ENCODE data around the gene MT1F. TPM values are rescaled to one million over a fixed set of nuclear protein-coding genes. Genes with fewer than 3 reads are reported as not detected.

Gene MT1F
- total RNA-seq, 2 experiments from 2014 or later: 19.6 to 24.3 TPM

- Mint-ChIP-seq H3K9me3 (no peaks in the 10 kb centered on the region), H3K4me3 (no peak overlapping the region), H3K27ac (no peak overlapping the region), H3K36me3 (ENCODE audit: low read depth) (peaks cover 4% of the 10 kb centered on the region), H3K27me3 (peaks cover 78% of the 10 kb centered on the region), H3K4me1 (peaks cover 47% of the 10 kb centered on the region)
- CTCF ChIA-PET: interaction anchor here (1.1 to 1.4 kb wide), 2 partner anchors 9 to 62 kb away, joined by 3 read pairs; no protein-coding TSS in a partner anchor
- POLR2A ChIA-PET: no interaction called here
- no peak for DNase-seq
These were observed 18.7 kb upstream of the MT1F start for GRCh38 chr16:56639045-56639444.

- Mint-ChIP-seq H3K9me3 (no peaks in the 10 kb centered on the region), H3K27me3 (peaks cover 71% of the 10 kb centered on the region), H3K27ac (no peak overlapping the region), H3K36me3 (ENCODE audit: low read depth) (peaks cover 1% of the 10 kb centered on the region), H3K4me3 (no peak overlapping the region), H3K4me1 (peaks cover 49% of the 10 kb centered on the region)
- POLR2A ChIA-PET: no interaction called here
- DNase-seq: no peak
- CTCF ChIA-PET: interaction anchor here (1.0 to 1.4 kb wide), 4 partner anchors 10 to 63 kb away, joined by 3 read pairs; no protein-coding TSS in a partner anchor
These were observed 17.7 kb upstream of the MT1F start for GRCh38 chr16:56640076-56640475.

GRCh38 chr16:56641166-56641565 lies 16.6 kb upstream of the MT1F start:
- CTCF ChIA-PET: interaction anchor here (1.2 kb wide), 1 partner anchor 15 kb away, joined by 4 read pairs; no protein-coding TSS in a partner anchor
- POLR2A ChIA-PET: interaction anchor here (0.8 kb wide), 1 partner anchor 14 kb away, joined by 4 read pairs; no protein-coding TSS in a partner anchor
- H3K4me1 Mint-ChIP-seq: peaks cover 43% of the 10 kb centered on the region

GRCh38 chr16:56643080-56643778 lies 14.5 kb upstream of the MT1F start:
- DNase-seq: peak; percentile 81
- Mint-ChIP-seq H3K9me3 (no peaks in the 10 kb centered on the region), H3K27me3 (peaks cover 66% of the 10 kb centered on the region), H3K4me1 (peaks cover 30% of the 10 kb centered on the region), H3K36me3 (ENCODE audit: low read depth) (no peaks in the 10 kb centered on the region), H3K4me3 (peak overlapping the region; percentile 63), H3K27ac (no peak overlapping the region)
- ChIA-PET CTCF (interaction anchor here (0.6 to 2.6 kb wide), 17 partner anchors 9 to 126 kb away, joined by 3 to 12 read pairs (median 4); partner anchors contain the start of genes MT1E and MT2A), POLR2A (no interaction called here)

More at GRCh38 chr16:56641166-56641565, 16.6 kb upstream of the MT1F start:
- peaks cover 70% of the 10 kb centered on the region for H3K27me3 Mint-ChIP-seq
- DNase-seq: no peak
- H3K36me3 Mint-ChIP-seq (ENCODE audit: low read depth): no peaks in the 10 kb centered on the region
- H3K9me3 Mint-ChIP-seq: no peaks in the 10 kb centered on the region
- no peak overlapping the region for H3K27ac Mint-ChIP-seq
- H3K4me3 Mint-ChIP-seq: no peak overlapping the region

GRCh38 chr16:56643833-56644232 lies 13.9 kb upstream of the MT1F start:
- no peaks in the 10 kb centered on the region for H3K36me3 Mint-ChIP-seq (ENCODE audit: low read depth)
- ChIA-PET POLR2A (no interaction called here), CTCF (interaction anchor here (0.5 to 2.6 kb wide), 15 partner anchors 9 to 125 kb away, joined by 3 to 12 read pairs (median 4); partner anchors contain the start of genes MT1E and MT2A)
- H3K27ac Mint-ChIP-seq: no peak overlapping the region
- peaks cover 27% of the 10 kb centered on the region for H3K4me1 Mint-ChIP-seq
- H3K4me3 Mint-ChIP-seq: peak overlapping the region; percentile 63
- H3K27me3 Mint-ChIP-seq: peaks cover 68% of the 10 kb centered on the region
- no peak for DNase-seq
- H3K9me3 Mint-ChIP-seq: no peaks in the 10 kb centered on the region

- H3K36me3 Mint-ChIP-seq (ENCODE audit: low read depth): no peaks in the 10 kb centered on the region
- no peak for DNase-seq
- POLR2A ChIA-PET: no interaction called here
- peaks cover 27% of the 10 kb centered on the region for H3K4me1 Mint-ChIP-seq
- no peaks in the 10 kb centered on the region for H3K9me3 Mint-ChIP-seq
- H3K27ac Mint-ChIP-seq: no peak overlapping the region
- no peak overlapping the region for H3K4me3 Mint-ChIP-seq
- CTCF ChIA-PET: interaction anchor here (1.6 kb wide), 1 partner anchor 38 kb away, joined by 4 read pairs; no protein-coding TSS in a partner anchor
- peaks cover 63% of the 10 kb centered on the region for H3K27me3 Mint-ChIP-seq
These were observed 12.4 kb upstream of the MT1F start for GRCh38 chr16:56645311-56645710.

GRCh38 chr16:56645838-56646237 lies 11.9 kb upstream of the MT1F start:
- H3K36me3 Mint-ChIP-seq (ENCODE audit: low read depth): no peaks in the 10 kb centered on the region
- H3K9me3 Mint-ChIP-seq: no peaks in the 10 kb centered on the region
- peaks cover 27% of the 10 kb centered on the region for H3K4me1 Mint-ChIP-seq
- ChIA-PET POLR2A (no interaction called here), CTCF (interaction anchor here (1.1 kb wide), 1 partner anchor 14 kb away, joined by 3 read pairs; no protein-coding TSS in a partner anchor)
- no peak overlapping the region for H3K27ac Mint-ChIP-seq
- H3K4me3 Mint-ChIP-seq: no peak overlapping the region
- DNase-seq: no peak
- H3K27me3 Mint-ChIP-seq: peaks cover 61% of the 10 kb centered on the region

GRCh38 chr16:56647641-56648431 lies 9.9 kb upstream of the MT1F start:
- no peak for DNase-seq
- Mint-ChIP-seq H3K9me3 (no peaks in the 10 kb centered on the region), H3K4me1 (peaks cover 20% of the 10 kb centered on the region), H3K4me3 (no peak overlapping the region), H3K27ac (no peak overlapping the region), H3K27me3 (peaks cover 56% of the 10 kb centered on the region), H3K36me3 (ENCODE audit: low read depth) (no peaks in the 10 kb centered on the region)
- ChIA-PET POLR2A (no interaction called here), CTCF (interaction anchor here (0.6 to 1.8 kb wide), 2 partner anchors 11 to 29 kb away, joined by 3 to 5 read pairs; no protein-coding TSS in a partner anchor)

GRCh38 chr16:56649271-56649670 lies 8.5 kb upstream of the MT1F start:
- Mint-ChIP-seq H3K36me3 (ENCODE audit: low read depth) (no peaks in the 10 kb centered on the region), H3K27ac (no peak overlapping the region), H3K4me1 (peaks cover 6% of the 10 kb centered on the region), H3K4me3 (no peak overlapping the region), H3K27me3 (peaks cover 58% of the 10 kb centered on the region), H3K9me3 (no peaks in the 10 kb centered on the region)
- CTCF ChIA-PET: interaction anchor here (0.6 to 1.8 kb wide), 3 partner anchors 13 to 125 kb away, joined by 3 to 5 read pairs (median 4); no protein-coding TSS in a partner anchor
- POLR2A ChIA-PET: no interaction called here
- no peak for DNase-seq

GRCh38 chr16:56649820-56650219 lies 7.9 kb upstream of the MT1F start:
- Mint-ChIP-seq H3K27me3 (peaks cover 57% of the 10 kb centered on the region), H3K4me3 (no peak overlapping the region)
- CTCF ChIA-PET: interaction anchor here (1.1 kb wide), 1 partner anchor 19 kb away, joined by 3 read pairs; no protein-coding TSS in a partner anchor

GRCh38 chr16:56651586-56651985 lies 6.2 kb upstream of the MT1F start, which contains the start of gene MT1B:
TSS of gene MT1B (plus strand) at chr16:56651886. CDS start at chr16:56651954, 68 bp downstream.
- H3K4me1 Mint-ChIP-seq: no peaks in the 10 kb centered on the region

More at GRCh38 chr16:56649820-56650219, 7.9 kb upstream of the MT1F start:
- H3K9me3 Mint-ChIP-seq: no peaks in the 10 kb centered on the region
- no peaks in the 10 kb centered on the region for H3K36me3 Mint-ChIP-seq (ENCODE audit: low read depth)
- H3K27ac Mint-ChIP-seq: no peak overlapping the region
- H3K4me1 Mint-ChIP-seq: peaks cover 2% of the 10 kb centered on the region
- POLR2A ChIA-PET: no interaction called here
- no peak for DNase-seq

GRCh38 chr16:56652600-56652999 lies 5.2 kb upstream of the MT1F start:
- Mint-ChIP-seq H3K27ac (no peak overlapping the region), H3K36me3 (ENCODE audit: low read depth) (no peaks in the 10 kb centered on the region), H3K4me1 (peaks cover 6% of the 10 kb centered on the region), H3K4me3 (no peak overlapping the region), H3K27me3 (peaks cover 39% of the 10 kb centered on the region), H3K9me3 (no peaks in the 10 kb centered on the region)
- ChIA-PET POLR2A (no interaction called here), CTCF (interaction anchor here (0.9 kb wide), 1 partner anchor 22 kb away, joined by 3 read pairs; no protein-coding TSS in a partner anchor)
- no peak for DNase-seq

More at GRCh38 chr16:56651586-56651985, 6.2 kb upstream of the MT1F start, which contains the start of gene MT1B:
- DNase-seq: no peak
- Mint-ChIP-seq H3K36me3 (ENCODE audit: low read depth) (no peaks in the 10 kb centered on the region), H3K9me3 (no peaks in the 10 kb centered on the region), H3K4me3 (no peak within 1 kb of the TSS), H3K27ac (no peak within 1 kb of the TSS), H3K27me3 (peaks cover 47% of the 10 kb centered on the region)
- ChIA-PET POLR2A (no interaction called here), CTCF (no interaction called here)

All from activated CD4-positive, alpha-beta T cell treated with anti-CD3 and anti-CD28 coated beads, Interleukin-2, amount 10 ng/mL, durations not matched to agents 7 days and 5 days (primary cell).